GM12801 (cell line): ENCODE results near the gene RPL15.

Experiments
- CTCF ChIP-seq: IDR thresholded peaks from one replicate; pipeline ENCODE4 v1.5.1; 2011; ENCODE audit warnings: control low read depth; ENCODE audit not compliant: insufficient read length; ENCODE audit errors: extremely low read depth

RPL15 gene

GRCh38 chr3:23964537-23965235 is 47.8 kb downstream of the RPL15 start:
- no peak for TF ChIP-seq CTCF

- no peak for TF ChIP-seq CTCF
Observed at GRCh38 chr3:23966328-23966727, 49.4 kb downstream of the RPL15 start.

- TF ChIP-seq CTCF: no peak
Observed at GRCh38 chr3:23968463-23969184, 51.7 kb downstream of the RPL15 start.

GRCh38 chr3:23969393-23969792 is 52.5 kb downstream of the RPL15 start:
- no peak for TF ChIP-seq CTCF
